GM21381 (cell line): ENCODE results near the gene MESP2.

ENCODE experiments used
- ATAC-seq: cut with Tn5 transposase; IDR thresholded peaks from one replicate; pipeline ENCODE4 v1.9.1; 2021; ENCODE audit warnings: mild to moderate bottlenecking, moderate library complexity; ENCODE audit not compliant: unreplicated experiment

The MESP2 gene

DNA sequence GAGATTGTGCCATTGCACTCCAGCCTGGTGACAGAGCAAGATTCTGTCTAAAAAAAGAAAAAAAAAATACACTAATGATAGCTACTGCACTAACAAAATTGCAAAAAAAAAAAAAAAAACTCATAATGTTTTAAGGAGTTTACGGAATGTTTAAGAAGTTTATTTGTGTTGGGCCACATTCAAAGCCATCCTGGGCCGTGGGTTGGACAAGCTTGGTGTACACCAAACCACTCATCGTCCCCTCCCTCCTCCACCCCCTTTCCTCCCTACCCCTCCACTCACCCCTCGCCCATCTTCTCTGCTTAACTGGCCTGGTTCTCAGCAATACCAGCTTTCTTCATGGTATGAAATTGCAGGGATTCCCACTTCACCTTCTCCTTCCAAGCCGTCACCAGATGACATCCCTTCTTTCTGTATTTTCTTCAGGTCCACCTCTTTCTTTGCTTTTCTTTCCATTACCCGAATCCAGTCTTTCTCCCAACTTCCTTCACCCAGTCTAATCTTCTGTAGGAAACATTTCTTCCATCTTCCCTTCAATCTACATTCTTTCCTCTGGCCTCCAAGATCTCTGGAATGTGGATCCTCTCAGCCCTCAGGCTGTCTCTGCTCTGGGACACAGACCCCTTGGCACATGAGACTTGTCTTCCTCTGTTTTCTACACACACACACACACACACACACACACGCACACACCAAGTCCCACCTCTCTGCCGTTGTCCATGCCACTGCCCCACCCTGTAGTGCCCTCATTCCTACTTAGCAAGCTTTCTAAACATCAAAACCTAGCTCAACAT is 21.6 kb upstream of the MESP2 start:
- ATAC-seq = no peak

- no peak for ATAC-seq
Measured at GRCh38 chr15:89755701-89756100, 20.4 kb upstream of the MESP2 start.

- ATAC-seq = no peak
Measured at GRCh38 chr15:89756897-89757296, 19.2 kb upstream of the MESP2 start.

GRCh38 chr15:89758283-89758682 is 17.8 kb upstream of the MESP2 start:
- no peak for ATAC-seq

- no peak for ATAC-seq
Measured at GRCh38 chr15:89758981-89759380, 17.2 kb upstream of the MESP2 start.

- no peak for ATAC-seq
Measured at GRCh38 chr15:89759835-89760234, 16.3 kb upstream of the MESP2 start.

DNA sequence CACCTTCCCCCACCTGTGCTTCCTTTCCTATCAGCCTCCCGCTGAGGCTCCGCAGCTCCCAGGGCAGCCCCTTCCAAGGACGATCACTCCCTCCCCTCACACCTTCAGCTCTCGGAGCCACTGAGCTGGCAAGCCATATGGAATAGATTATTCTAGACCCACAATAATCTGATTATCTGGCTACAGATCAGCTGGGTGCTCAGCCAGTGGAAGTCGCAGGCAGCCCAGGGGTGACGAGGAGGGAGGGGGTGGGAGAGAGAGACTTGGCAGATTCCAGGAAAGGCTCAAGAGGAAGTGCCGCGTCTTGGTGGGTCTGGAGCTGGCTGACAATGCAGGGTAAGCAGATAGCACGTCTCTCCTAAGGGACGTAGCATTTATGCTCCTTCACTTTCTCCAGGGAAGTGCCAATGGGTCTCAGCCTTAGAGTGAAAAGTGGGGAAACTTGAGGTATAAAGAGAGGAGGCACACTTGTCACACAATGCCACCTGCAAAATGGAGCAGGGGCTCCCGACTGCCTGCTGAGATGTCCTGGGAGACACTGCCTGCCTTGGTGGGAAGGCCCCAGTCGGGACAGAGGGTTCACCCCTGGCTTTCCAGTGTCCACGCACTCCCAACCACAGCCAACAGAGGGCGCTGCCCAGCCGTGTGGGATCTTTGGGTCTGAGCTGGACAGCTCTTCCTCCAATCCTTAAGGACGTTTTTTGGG is 15.7 kb upstream of the MESP2 start:
- peak; percentile 68 for ATAC-seq

GRCh38 chr15:89761009-89761831 is 14.9 kb upstream of the MESP2 start:
- ATAC-seq = no peak

DNA sequence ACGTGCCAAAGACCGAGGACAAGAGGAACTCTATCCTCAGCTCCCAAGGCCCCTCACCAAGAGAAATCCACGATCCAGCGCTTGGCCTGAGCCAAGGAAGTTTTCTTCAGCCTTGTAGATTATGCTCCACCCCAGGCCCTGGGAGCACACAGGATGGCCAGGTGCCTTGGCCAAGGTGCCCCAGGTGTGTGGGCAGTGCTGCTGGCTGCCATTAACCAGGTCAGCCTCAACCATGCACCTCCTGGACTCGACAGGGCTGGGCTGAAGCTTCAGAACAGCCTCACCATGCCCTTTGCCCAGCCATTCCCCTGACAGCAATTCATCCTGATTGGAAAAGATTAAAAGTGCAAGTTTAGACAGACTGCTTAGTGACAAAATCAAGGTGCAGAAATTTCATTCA is 14.2 kb upstream of the MESP2 start:
- ATAC-seq = no peak

GRCh38 chr15:89765694-89766093 is 10.4 kb upstream of the MESP2 start:
- ATAC-seq = no peak

- ATAC-seq = no peak
Measured at GRCh38 chr15:89766357-89767311, 9.5 kb upstream of the MESP2 start.

DNA sequence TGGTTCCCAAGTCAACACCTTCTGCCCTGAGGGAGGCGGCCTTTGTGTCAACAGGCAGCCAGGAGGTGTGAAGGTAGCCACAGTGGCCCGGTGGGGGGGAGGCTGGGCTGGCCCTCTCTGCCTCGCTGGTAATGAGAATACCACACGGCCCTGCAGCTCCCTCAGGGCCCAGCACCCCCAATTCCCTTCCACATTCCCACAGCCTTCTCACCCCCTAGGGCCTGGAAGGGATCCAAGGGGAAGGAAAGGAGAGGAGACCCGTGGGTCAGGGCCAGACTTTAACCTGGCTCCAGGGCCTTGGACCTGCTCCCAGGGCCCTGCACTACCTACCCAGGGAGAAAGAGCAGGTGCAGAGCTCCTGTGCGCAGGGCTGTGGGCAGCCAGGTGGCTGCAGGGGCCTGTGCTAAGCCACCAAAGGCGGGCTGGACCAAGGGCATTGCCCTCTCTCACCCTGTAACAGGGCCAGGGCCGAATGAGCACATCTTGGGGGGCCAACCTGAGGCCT is 8.7 kb upstream of the MESP2 start:
- no peak for ATAC-seq

GRCh38 chr15:89768071-89768500 is 8.0 kb upstream of the MESP2 start:
- ATAC-seq = no peak

DNA sequence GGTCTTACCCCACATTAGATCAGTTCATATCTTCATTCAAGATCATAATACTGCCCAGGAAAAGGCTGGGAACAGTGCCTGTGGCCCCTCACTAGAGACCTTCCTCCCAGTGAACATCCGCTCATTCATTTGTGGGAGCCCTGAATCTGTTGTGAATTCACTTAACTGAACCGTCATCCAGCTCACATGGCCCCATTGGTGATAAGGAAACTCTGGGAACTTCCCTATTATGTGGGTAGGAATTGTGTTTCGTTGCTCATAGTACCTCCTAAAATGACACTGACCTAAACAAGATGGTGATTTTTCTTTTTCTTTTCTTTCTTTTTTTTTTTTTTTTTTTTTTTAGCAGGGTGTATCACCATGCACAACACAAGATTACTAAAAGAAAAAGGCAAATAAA is 6.8 kb upstream of the MESP2 start:
- ATAC-seq = no peak

- ATAC-seq = no peak
Measured at GRCh38 chr15:89770041-89770440, 6.1 kb upstream of the MESP2 start.

- no peak for ATAC-seq
Measured at GRCh38 chr15:89772932-89773583, 3.1 kb upstream of the MESP2 start.

GRCh38 chr15:89774492-89774891 is 1.6 kb upstream of the MESP2 start:
- no peak for ATAC-seq

DNA sequence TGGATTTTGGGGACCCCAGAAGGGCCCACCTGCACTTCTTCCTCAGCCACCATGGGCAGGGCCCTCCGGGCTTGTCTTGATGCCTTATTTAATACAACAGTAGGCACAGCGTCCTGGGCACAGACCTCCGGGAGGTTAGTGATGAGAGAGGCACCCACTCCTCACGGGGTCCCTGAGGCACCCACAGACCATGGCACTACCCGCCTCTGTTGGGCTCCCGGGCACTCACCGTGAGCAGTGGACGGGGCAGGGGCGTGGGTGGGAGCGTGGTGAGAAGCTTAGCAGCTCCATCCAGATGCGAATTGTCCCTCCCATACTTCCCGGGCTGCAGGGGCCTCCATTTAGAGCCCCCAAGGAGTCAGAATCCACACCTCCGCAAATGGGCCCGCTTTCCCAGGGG is 317 bp upstream of the MESP2 start:
- ATAC-seq = no peak

DNA sequence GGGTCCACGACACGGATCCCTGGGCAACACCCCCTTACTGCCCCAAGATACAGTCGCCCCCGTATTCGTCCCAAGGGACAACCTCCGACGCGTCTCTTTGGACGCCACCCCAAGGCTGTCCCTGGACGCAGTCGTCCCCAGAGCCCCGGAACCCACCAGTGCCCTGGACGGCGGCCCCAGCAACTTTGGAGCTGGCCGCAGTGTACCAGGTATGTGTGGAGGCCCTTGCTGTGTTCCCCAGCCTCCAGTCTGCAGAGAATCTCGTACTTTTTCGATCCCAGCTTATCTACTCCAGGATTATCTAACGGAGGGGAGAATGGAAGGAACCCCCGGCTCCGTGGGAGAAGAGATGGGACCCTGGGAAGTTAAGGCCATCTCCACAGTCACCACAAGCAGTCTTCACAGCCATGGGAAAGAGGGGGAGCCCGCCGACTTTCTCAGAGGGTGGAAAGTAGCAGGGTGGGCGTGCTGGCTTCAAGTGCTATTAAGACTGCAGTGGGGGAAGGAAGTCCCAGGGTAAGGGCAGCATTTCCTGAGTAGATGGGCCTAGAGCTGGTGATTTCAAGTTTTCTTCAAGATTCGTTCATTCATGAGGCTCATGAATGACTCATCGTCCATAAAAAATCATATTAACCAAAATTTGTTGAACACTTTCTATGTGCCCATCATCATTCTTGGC is 1.1 kb downstream of the MESP2 start:
- ATAC-seq = no peak
